Pancreas (tissue), 10 donors: ENCODE data around the gene RCBTB2. TPM values are rescaled to one million over a fixed set of nuclear protein-coding genes. Genes with fewer than 3 reads are reported as not detected.

ENCODE experiments used
- ATAC-seq, 4 donors: fragments of 200-7000 bp; cut with Tn5 transposase; one replicate each; pipeline versions ENCODE4 v1.8.0 to v1.9.1; 2020; ENCODE audit warnings: mild to moderate bottlenecking in 4 of 4, moderate library complexity in 4 of 4
- DNase-seq, 6 donors: peaks; one replicate each; pipeline ENCODE4 v3.0.0-alpha.2; 2020
- FAIRE-seq: peaks from 2 replicates; lab custom pipeline; 2012; peaks lifted over from hg19 to GRCh38; lab: Jason Lieb, UNC
- H3K27ac ChIP-seq, 4 donors: fragments of 200-600 bp; sonication (generic); 1 replicate in 3 of 4; 2 replicates in 1 of 4; pipeline versions ENCODE4 v1.5.0 to v1.8.0; 2020
- H3K27me3 ChIP-seq, 4 donors: fragments of 200-600 bp; one replicate each; pipeline ENCODE4 v1.8.0; 2021
- H3K36me3 ChIP-seq, 3 donors: fragments of 200-600 bp; sonication (generic) in 1 of 3; one replicate each; pipeline versions ENCODE4 v1.5.0 to v1.8.0; 2020 to 2021
- H3K4me1 ChIP-seq, 3 donors: fragments of 200-600 bp; one replicate each; pipeline ENCODE4 v1.8.0; 2021
- H3K4me3 ChIP-seq, 4 donors: fragments of 200-600 bp; sonication (generic) in 2 of 4; one replicate each; pipeline versions ENCODE4 v1.5.0 to v1.8.0; 2020 to 2021
- H3K9me3 ChIP-seq, 4 donors: fragments of 200-600 bp; one replicate each; pipeline ENCODE4 v1.8.0; 2021
- WGBS, 2 donors: extraction: QIAGEN DNeasy Blood & Tissue Kit; methylation state at CpG; one replicate each; pipeline ENCODE4 v1.1.7; 2013; 5-methylcytosine and 5-hydroxymethylcytosine counted together
- intact Hi-C, 3 donors: fragments of 100-400 bp; cut with DNase I; formaldehyde crosslinking; loops; one replicate each; pipeline versions ENCODE4 v1.11.1 to v1.14.2; 2022
- polyA plus RNA-seq, 2 donors: library from polyadenylated mRNA; stranded (reverse); fragments of 200-250 nt; gene quantifications; one replicate each; pipeline ENCODE4 v1.2.3, GENCODE V29; 2013
- total RNA-seq, 6 donors: library from RNA; stranded (reverse); fragmentation: NEBNext Ultra II Directional in 4 of 6; extraction: Animal tissue kit (Norgen Biotek cat#: 25700) in 4 of 6; gene quantifications; one replicate each; pipeline versions ENCODE4 v1.2.1 to v1.2.4, GENCODE V29; 2021 to 2023
- TF ChIP-seq, protein P1 (sequence below), 4 donors: fragments of 200-600 bp; sonication (generic) in 3 of 4; IDR thresholded peaks; one replicate each; pipeline versions ENCODE4 v1.5.0 to v1.8.0; 2021; ENCODE audit warnings: antibody characterized with exemption in 4 of 4
- donor health status: healthy with polysubstance abuse.
- donor health status: DM: no; HTN: no; CAD: no; lungs with moderate emphysema.
- donor health status: DM: no; HTN: no; CAD: no.
- donor health status: control.
- donor health status: control.
- donor health status: Bipolar disorder and iron deficiency.
- donor health status: DM: yes; HTN: yes; CAD: no.
- donor health status: DM: no; HTN: no; CAD: no.
- donor health status: DM: no; HTN: no; CAD: no.
- donor health status: DM: yes; HTN: yes; CAD: no.

Gene RCBTB2
- total and polyA plus RNA-seq, 8 donors = 2.7 to 9.7 (median 4.9) TPM

DNA sequence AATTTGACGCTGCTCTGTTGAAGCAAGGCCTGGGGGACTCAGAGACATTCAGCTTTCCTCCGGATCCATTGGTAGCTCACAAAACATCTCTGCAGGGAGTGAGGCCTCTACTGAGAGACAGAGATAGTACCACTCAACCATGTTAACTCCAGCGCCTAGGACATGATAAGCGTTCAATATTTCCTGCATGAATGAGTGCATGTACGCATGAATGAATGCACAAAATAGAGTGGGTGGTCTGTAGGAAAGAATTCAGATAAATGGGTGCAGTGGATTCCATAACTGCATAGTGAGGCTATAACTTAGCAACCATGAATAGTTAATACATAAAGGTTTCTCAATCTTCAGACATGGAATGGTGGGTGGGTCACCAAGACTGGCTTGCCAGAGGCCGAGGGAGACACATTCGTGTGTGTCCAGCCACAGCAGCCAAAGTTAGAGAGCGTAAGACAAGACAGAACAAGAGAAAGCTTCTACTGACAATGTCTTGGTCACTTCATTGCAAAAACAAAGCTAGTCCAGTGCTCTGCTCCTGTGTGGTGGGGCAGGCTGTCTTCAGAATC, 36.3 kb upstream of the RCBTB2 start:
- TF ChIP-seq, protein P1, sequence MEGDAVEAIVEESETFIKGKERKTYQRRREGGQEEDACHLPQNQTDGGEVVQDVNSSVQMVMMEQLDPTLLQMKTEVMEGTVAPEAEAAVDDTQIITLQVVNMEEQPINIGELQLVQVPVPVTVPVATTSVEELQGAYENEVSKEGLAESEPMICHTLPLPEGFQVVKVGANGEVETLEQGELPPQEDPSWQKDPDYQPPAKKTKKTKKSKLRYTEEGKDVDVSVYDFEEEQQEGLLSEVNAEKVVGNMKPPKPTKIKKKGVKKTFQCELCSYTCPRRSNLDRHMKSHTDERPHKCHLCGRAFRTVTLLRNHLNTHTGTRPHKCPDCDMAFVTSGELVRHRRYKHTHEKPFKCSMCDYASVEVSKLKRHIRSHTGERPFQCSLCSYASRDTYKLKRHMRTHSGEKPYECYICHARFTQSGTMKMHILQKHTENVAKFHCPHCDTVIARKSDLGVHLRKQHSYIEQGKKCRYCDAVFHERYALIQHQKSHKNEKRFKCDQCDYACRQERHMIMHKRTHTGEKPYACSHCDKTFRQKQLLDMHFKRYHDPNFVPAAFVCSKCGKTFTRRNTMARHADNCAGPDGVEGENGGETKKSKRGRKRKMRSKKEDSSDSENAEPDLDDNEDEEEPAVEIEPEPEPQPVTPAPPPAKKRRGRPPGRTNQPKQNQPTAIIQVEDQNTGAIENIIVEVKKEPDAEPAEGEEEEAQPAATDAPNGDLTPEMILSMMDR (IDR thresholded peaks at IDR 0.05) = no peak
- intact Hi-C loops = no loop called here
- Histone ChIP-seq H3K27me3 (no peaks in the 10 kb centered on the region), H3K27ac (peak overlapping the region in 2 of 4 donors; percentile 64 to 70), H3K4me3 (no peak overlapping the region), H3K4me1 (no peaks in the 10 kb centered on the region), H3K9me3 (no peaks in the 10 kb centered on the region), H3K36me3 (no peaks in the 10 kb centered on the region)
- FAIRE-seq = no peak
- no peak for ATAC-seq
- WGBS, 2 donors = 86 to 94% methylated on average over 8 of the region's 8 CpGs
- DNase-seq = no peak

DNA sequence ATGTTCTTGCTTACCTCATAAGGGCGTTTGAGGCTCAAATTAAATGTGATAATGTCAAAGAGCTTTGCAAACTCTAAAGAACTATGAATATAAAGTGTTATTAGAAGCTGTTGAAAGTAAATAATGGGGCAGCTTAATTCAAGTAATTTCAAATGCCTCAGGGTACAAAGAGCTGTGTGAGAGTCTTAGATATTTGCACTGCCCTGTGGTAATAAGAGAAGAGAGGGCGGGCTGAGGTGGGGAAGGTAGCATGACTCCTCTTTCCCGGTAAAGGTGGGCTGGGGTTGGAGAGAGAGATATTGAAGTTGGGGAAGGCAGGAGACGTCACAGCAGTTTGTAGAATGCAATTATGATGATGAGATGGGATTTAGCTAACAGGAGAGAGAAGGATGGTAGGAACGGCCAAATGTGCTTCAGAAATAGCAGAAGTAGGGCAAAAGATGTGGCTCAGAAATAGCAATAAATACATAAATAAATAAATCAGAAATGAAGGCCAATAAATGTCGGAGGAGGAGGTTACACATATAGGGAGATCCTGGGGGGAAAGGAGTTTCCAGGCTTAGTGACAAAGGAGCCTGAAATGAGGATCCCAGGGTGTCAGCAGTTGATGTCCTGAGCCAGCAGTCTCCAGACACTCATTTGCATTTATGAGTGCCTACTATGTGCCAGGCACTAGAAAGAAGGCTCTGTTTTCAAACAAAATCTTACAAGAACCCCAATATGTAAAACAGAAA, 35.7 kb upstream of the RCBTB2 start:
- Histone ChIP-seq H3K27ac (peak overlapping the region in 2 of 4 donors; percentile 64 to 70), H3K4me3 (no peak overlapping the region), H3K27me3 (no peaks in the 10 kb centered on the region), H3K36me3 (no peaks in the 10 kb centered on the region), H3K4me1 (no peaks in the 10 kb centered on the region), H3K9me3 (no peaks in the 10 kb centered on the region)
- FAIRE-seq = no peak
- no peak for ATAC-seq
- WGBS, 2 donors = 56 to 67% methylated on average over 6 of the region's 6 CpGs
- intact Hi-C loops = no loop called here
- TF ChIP-seq, protein P1 (IDR thresholded peaks at IDR 0.05) = no peak
- no peak for DNase-seq

- Histone ChIP-seq H3K9me3 (no peaks in the 10 kb centered on the region), H3K4me1 (no peaks in the 10 kb centered on the region), H3K4me3 (no peak overlapping the region), H3K27me3 (no peaks in the 10 kb centered on the region), H3K27ac (peak overlapping the region in 2 of 4 donors; percentile 64 to 70), H3K36me3 (no peaks in the 10 kb centered on the region)
- peak in 3 of 4 donors; percentile 44 to 51 (median 50) for ATAC-seq
- FAIRE-seq = no peak
- no peak for DNase-seq
- intact Hi-C loops = no loop called here
- TF ChIP-seq, protein P1 (IDR thresholded peaks at IDR 0.05) = no peak
- 25 to 27% methylated on average over 6 of the region's 6 CpGs for WGBS, 2 donors
These were observed 34.9 kb upstream of the RCBTB2 start for GRCh38 chr13:48567515-48568369.

- TF ChIP-seq, protein P1 (IDR thresholded peaks at IDR 0.05) = no peak
- FAIRE-seq (no peak), DNase-seq (no peak), ATAC-seq (no peak)
- H3K36me3 ChIP-seq = no peaks in the 10 kb centered on the region
- no peaks in the 10 kb centered on the region for H3K27me3 ChIP-seq
- intact Hi-C loops = no loop called here
- H3K27ac ChIP-seq = no peak overlapping the region
- 71 to 75% methylated on average over 3 of the region's 3 CpGs for WGBS, 2 donors
- H3K4me1 ChIP-seq = no peaks in the 10 kb centered on the region
- no peak overlapping the region for H3K4me3 ChIP-seq
- H3K9me3 ChIP-seq = no peaks in the 10 kb centered on the region
These were observed 31.2 kb upstream of the RCBTB2 start for GRCh38 chr13:48564056-48564455.
